Nephron (organoid): Measurements from ENCODE around the gene UBE3B.

Experiments
- H3K27ac Mint-ChIP-seq, 3 experiments: 2 replicates each; pipeline ENCODE4 v1.8.0; 2020; ENCODE audit warnings: mixed read lengths in 3 of 3, mild to moderate bottlenecking in 2 of 3, moderate library complexity in 1 of 3
- H3K27me3 Mint-ChIP-seq: 2 replicates; pipeline ENCODE4 v1.8.0; 2021; ENCODE audit warnings: low read depth, mild to moderate bottlenecking, moderate library complexity, mixed read lengths
- H3K36me3 Mint-ChIP-seq: 2 replicates; pipeline ENCODE4 v1.8.0; 2020; ENCODE audit warnings: low read depth, mixed read lengths
- H3K4me1 Mint-ChIP-seq: 2 replicates; pipeline ENCODE4 v1.8.0; 2020; ENCODE audit warnings: mixed read lengths
- H3K4me3 Mint-ChIP-seq, 3 experiments: 2 replicates each; pipeline ENCODE4 v1.8.0; 2020; ENCODE audit warnings: mild to moderate bottlenecking in 3 of 3, mixed read lengths in 3 of 3, moderate library complexity in 2 of 3
- H3K9me3 Mint-ChIP-seq: 2 replicates; pipeline ENCODE4 v1.8.0; 2020; ENCODE audit warnings: mixed read lengths
- TF ChIP-seq, protein P1 (sequence below), 3 experiments: fragments of 200-600 bp; sonication (generic); IDR thresholded peaks; one replicate each; pipeline ENCODE4 v1.5.0; 2021; ENCODE audit warnings: antibody characterized with exemption in 3 of 3; ENCODE audit not compliant: unreplicated experiment in 3 of 3

UBE3B gene

DNA sequence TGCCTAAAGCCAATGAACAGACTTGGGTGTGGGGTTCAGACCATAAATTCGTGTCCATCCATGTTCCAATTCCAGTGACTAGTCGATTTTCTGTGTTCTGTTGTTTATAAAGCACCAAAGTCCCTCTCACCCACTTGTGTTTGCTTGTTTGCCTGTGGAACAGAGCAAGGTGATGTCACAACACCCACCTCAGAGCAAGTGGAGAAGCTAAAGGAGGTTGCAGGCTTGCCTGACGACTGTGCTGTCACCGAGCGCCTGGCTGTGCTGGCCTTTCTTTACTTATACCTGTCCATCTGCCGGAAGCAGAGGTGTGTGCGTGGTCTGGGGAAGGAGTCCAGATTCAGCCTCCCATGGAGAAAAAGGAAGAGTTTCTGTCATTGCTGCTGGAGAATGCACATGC lies 102.2 kb downstream of the UBE3B start:
- Mint-ChIP-seq H3K36me3 (peaks cover 55% of the 10 kb centered on the region), H3K27ac (peak overlapping the region in 1 of 3 experiments; percentile 30), H3K4me1 (peaks cover 10% of the 10 kb centered on the region), H3K27me3 (no peaks in the 10 kb centered on the region), H3K4me3 (no peak overlapping the region), H3K9me3 (no peaks in the 10 kb centered on the region)
- TF ChIP-seq, protein P1, sequence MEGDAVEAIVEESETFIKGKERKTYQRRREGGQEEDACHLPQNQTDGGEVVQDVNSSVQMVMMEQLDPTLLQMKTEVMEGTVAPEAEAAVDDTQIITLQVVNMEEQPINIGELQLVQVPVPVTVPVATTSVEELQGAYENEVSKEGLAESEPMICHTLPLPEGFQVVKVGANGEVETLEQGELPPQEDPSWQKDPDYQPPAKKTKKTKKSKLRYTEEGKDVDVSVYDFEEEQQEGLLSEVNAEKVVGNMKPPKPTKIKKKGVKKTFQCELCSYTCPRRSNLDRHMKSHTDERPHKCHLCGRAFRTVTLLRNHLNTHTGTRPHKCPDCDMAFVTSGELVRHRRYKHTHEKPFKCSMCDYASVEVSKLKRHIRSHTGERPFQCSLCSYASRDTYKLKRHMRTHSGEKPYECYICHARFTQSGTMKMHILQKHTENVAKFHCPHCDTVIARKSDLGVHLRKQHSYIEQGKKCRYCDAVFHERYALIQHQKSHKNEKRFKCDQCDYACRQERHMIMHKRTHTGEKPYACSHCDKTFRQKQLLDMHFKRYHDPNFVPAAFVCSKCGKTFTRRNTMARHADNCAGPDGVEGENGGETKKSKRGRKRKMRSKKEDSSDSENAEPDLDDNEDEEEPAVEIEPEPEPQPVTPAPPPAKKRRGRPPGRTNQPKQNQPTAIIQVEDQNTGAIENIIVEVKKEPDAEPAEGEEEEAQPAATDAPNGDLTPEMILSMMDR (IDR thresholded peaks at IDR 0.05; ENCODE audit: unreplicated experiment in 3 of 3) = no peak

DNA sequence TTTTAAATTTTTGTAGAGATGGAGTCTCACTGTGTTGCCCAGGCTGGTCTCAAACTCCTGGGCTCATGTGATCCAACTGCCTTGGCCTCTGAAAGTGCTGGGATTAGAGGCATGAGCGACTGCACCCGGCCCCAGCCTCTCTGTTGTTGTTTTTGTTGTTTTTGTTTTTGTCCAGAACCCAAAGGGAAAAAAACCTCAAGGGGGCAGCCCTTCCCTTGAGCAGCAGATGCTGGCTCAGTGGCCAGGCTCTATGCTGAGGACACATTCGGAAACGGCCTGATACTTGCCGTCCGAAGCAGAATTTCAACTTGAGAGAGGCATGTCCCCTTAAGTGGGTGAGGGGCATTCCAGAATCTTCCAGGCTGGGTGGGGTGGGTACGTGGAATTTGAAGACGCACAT lies 102.8 kb downstream of the UBE3B start:
- Mint-ChIP-seq H3K9me3 (no peaks in the 10 kb centered on the region), H3K27me3 (no peaks in the 10 kb centered on the region), H3K4me3 (no peak overlapping the region), H3K27ac (peak overlapping the region in 1 of 3 experiments; percentile 45), H3K4me1 (peaks cover 6% of the 10 kb centered on the region), H3K36me3 (peaks cover 55% of the 10 kb centered on the region)
- TF ChIP-seq, protein P1 (IDR thresholded peaks at IDR 0.05; ENCODE audit: unreplicated experiment in 3 of 3) = no peak

GRCh38 chr12:109580684-109581333 lies 103.4 kb downstream of the UBE3B start:
- TF ChIP-seq, protein P1 (IDR thresholded peaks at IDR 0.05; ENCODE audit: unreplicated experiment in 3 of 3) = no peak
- Mint-ChIP-seq H3K27ac (peak overlapping the region in 2 of 3 experiments; percentile 45 to 52), H3K27me3 (no peaks in the 10 kb centered on the region), H3K4me1 (peaks cover 6% of the 10 kb centered on the region), H3K4me3 (no peak overlapping the region), H3K36me3 (peaks cover 55% of the 10 kb centered on the region), H3K9me3 (no peaks in the 10 kb centered on the region)

DNA sequence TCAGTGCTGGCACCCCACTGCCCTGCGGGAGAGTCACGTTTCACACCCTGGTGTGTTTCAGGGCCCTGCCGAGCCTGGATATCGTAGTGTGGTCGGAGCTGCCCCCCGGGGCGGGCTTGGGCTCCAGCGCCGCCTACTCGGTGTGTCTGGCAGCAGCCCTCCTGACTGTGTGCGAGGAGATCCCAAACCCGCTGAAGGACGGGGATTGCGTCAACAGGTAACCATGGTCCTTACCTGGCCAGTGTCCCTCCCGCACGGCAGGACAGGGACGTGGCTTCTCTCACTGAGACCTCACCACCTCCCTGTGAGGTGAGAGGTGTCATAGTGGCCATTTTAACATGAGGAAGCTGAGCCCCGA lies 103.9 kb downstream of the UBE3B start:
- peaks cover 53% of the 10 kb centered on the region for H3K36me3 Mint-ChIP-seq

GRCh38 chr12:109581856-109582255 lies 104.4 kb downstream of the UBE3B start:
- Mint-ChIP-seq H3K27me3 (no peaks in the 10 kb centered on the region), H3K9me3 (no peaks in the 10 kb centered on the region), H3K4me3 (no peak overlapping the region), H3K27ac (peak overlapping the region in 1 of 3 experiments; percentile 37), H3K36me3 (peaks cover 50% of the 10 kb centered on the region), H3K4me1 (peaks cover 6% of the 10 kb centered on the region)
- TF ChIP-seq, protein P1 (IDR thresholded peaks at IDR 0.05; ENCODE audit: unreplicated experiment in 3 of 3) = no peak

More for the DNA sequence above, 103.9 kb downstream of the UBE3B start:
- TF ChIP-seq, protein P1 (IDR thresholded peaks at IDR 0.05; ENCODE audit: unreplicated experiment in 3 of 3) = no peak
- Mint-ChIP-seq H3K4me1 (peaks cover 6% of the 10 kb centered on the region), H3K27ac (peak overlapping the region in 1 of 3 experiments; percentile 45), H3K9me3 (no peaks in the 10 kb centered on the region), H3K4me3 (no peak overlapping the region), H3K27me3 (no peaks in the 10 kb centered on the region)

DNA sequence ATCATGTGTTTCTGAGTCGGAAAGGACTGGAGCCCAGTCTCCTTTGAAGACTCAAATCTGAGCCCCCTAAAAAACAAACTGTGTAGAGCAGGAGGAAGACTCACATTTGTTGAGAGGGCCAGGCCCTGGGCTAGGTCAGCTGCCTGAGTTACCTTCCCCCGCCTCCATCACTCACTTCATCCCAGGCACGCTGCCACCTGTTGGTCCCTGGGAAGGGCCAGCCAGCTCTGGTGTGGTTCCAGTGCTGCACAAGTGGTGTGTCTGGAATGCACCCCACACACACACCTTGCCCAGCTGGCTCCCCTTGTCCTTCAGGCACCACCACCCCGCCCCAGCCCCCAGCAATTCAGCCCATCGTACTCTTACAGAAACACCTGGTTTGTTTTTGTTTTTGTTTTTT lies 105.2 kb downstream of the UBE3B start:
- no peaks in the 10 kb centered on the region for H3K9me3 Mint-ChIP-seq
- peaks cover 43% of the 10 kb centered on the region for H3K36me3 Mint-ChIP-seq
- no peak overlapping the region for H3K4me3 Mint-ChIP-seq
- no peaks in the 10 kb centered on the region for H3K27me3 Mint-ChIP-seq
- peaks cover 6% of the 10 kb centered on the region for H3K4me1 Mint-ChIP-seq
- no peak overlapping the region for H3K27ac Mint-ChIP-seq
- TF ChIP-seq, protein P1 (IDR thresholded peaks at IDR 0.05; ENCODE audit: unreplicated experiment in 3 of 3) = no peak
